ENCODE data around the gene NOP53. TPM values are rescaled to one million over a fixed set of nuclear protein-coding genes. Genes with fewer than 3 reads are reported as not detected.

NOP53 gene
- total RNA-seq, 2 experiments from 2014 or later: 212 to 296 TPM

DNA sequence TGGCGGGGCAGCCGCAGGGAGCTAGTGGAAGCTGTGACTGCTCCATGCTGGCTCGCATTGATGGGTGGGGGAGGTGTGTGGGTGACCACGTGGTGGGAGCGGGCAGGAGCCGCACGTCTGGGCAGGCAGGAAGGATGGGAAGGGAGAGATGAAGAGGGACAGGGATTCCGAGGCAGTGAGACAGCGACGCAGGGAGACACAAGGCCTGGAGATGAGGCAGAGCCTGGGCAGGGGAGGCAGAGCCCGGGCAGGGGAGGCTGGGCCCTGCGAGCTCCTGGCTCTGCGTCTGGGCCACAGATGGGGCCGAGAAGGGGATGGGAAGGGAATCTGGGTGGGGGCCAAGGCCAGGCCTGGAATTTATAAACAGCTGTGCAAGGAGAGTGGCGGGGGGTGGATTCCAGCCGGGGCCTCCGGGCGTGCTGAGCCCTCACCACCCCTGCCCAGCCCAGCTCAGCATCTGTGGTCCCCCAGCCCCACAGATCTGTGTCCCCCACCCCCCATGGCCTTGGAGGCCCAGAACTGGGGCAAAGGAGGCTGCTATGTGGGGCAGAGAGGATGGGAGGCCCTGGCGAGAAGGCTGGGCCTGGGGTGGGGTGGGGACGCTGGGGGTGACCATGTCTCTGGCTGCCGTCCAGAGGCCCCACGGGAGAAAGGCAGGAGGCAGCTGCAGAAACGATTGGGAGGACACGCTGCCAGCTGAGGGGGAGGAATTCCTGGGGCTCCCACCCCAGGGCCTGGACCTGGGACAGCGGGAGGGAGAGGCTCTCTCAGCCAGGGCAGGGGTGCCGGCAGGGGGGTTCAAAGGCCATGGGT is 26.1 kb upstream of the NOP53 start:
- Histone ChIP-seq H3K4me3 (ENCODE audit: low read depth, low read length, poor library complexity, severe bottlenecking) (no peak overlapping the region), H3K4me2 (ENCODE audit: low read length) (no peak overlapping the region), H3K9me2 (ENCODE audit: insufficient read depth, low read length) (no peaks in the 10 kb centered on the region), H4K20me1 (ENCODE audit: insufficient read depth, low read length) (no peaks in the 10 kb centered on the region), H3K9me3 (ENCODE audit: low read length) (no peaks in the 10 kb centered on the region), H3K36me3 (ENCODE audit: insufficient read depth, low read length) (no peaks in the 10 kb centered on the region), H3K27ac (ENCODE audit: low read depth, low read length, poor library complexity, severe bottlenecking) (no peak overlapping the region), H2AFZ (ENCODE audit: low read length) (no peak overlapping the region), H3K79me2 (ENCODE audit: insufficient read depth, low read depth, low read length) (no peaks in the 10 kb centered on the region), H3K4me1 (ENCODE audit: insufficient read depth, low read length, poor library complexity, severe bottlenecking) (no peaks in the 10 kb centered on the region)
- ChIA-PET CTCF (ENCODE audit: unreplicated experiment) (no interaction called here), POLR2A (no interaction called here)
- TF ChIP-seq EZH2phosphoT487 (IDR thresholded peaks at IDR 0.05; ENCODE audit: borderline replicate concordance, low read depth, low read length): no peak
- TF ChIP-seq, protein P1, sequence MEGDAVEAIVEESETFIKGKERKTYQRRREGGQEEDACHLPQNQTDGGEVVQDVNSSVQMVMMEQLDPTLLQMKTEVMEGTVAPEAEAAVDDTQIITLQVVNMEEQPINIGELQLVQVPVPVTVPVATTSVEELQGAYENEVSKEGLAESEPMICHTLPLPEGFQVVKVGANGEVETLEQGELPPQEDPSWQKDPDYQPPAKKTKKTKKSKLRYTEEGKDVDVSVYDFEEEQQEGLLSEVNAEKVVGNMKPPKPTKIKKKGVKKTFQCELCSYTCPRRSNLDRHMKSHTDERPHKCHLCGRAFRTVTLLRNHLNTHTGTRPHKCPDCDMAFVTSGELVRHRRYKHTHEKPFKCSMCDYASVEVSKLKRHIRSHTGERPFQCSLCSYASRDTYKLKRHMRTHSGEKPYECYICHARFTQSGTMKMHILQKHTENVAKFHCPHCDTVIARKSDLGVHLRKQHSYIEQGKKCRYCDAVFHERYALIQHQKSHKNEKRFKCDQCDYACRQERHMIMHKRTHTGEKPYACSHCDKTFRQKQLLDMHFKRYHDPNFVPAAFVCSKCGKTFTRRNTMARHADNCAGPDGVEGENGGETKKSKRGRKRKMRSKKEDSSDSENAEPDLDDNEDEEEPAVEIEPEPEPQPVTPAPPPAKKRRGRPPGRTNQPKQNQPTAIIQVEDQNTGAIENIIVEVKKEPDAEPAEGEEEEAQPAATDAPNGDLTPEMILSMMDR (conservative IDR thresholded peaks at IDR 0.05; ENCODE audit: low read length): no peak
- intact Hi-C loops (cut with micrococcal nuclease; ENCODE audit: unreplicated experiment): no loop called here
- no peak for DNase-seq (ENCODE audit: low spot score)
- no TSS peak for BruUV-seq (replicated peaks)

DNA sequence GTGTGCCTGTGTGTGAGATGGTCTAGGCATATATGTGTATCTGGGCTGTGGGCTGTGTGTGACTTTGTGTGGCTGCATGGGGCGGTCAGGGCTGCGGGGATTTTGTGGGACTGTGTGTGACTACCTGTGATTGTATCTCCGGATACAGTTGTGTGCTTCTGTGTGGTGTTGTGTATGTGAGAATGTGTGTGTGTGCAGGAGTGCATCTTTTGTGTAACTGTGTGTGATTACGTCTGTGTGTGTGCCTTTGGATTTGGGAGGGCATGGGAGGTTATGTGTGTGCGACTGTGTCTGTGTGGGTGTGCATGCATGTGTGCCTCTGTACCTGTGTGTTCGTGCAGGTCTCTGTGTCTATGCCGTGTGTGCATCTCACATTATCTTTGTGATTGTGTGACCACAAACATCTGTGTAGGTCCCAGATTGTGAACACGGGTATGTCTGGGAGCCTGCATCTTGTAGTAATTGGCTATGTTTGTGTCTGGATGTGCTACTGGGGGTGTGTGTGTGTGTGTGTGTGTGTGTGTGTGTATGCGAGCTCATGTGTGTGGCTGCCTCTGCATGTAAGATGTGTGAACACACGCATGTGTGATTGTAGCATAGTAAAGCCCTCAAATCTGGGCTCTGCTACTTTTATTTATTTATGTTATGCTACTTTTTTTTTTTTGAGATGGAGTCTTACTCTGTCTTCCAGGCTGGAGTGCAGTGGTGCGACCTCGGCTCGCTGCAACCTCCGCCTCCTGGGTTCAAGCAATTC is 24.5 kb upstream of the NOP53 start:
- H3K79me2 ChIP-seq (ENCODE audit: insufficient read depth, low read depth, low read length): no peaks in the 10 kb centered on the region
- H3K36me3 ChIP-seq (ENCODE audit: insufficient read depth, low read length): no peaks in the 10 kb centered on the region
- no peak for DNase-seq (ENCODE audit: low spot score)
- no peak overlapping the region for H3K4me2 ChIP-seq (ENCODE audit: low read length)
- intact Hi-C loops (cut with micrococcal nuclease; ENCODE audit: unreplicated experiment): no loop called here
- POLR2A ChIA-PET: no interaction called here
- BruUV-seq (replicated peaks): no TSS peak
- H3K4me3 ChIP-seq (ENCODE audit: low read depth, low read length, poor library complexity, severe bottlenecking): no peak overlapping the region
- H4K20me1 ChIP-seq (ENCODE audit: insufficient read depth, low read length): no peaks in the 10 kb centered on the region
- H3K9me2 ChIP-seq (ENCODE audit: insufficient read depth, low read length): no peaks in the 10 kb centered on the region
- H3K27ac ChIP-seq (ENCODE audit: low read depth, low read length, poor library complexity, severe bottlenecking): no peak overlapping the region
- no peak for TF ChIP-seq EZH2phosphoT487 (IDR thresholded peaks at IDR 0.05; ENCODE audit: borderline replicate concordance, low read depth, low read length)
- TF ChIP-seq, protein P1 (conservative IDR thresholded peaks at IDR 0.05; ENCODE audit: low read length): no peak
- H2AFZ ChIP-seq (ENCODE audit: low read length): no peak overlapping the region
- H3K9me3 ChIP-seq (ENCODE audit: low read length): no peaks in the 10 kb centered on the region
- CTCF ChIA-PET (ENCODE audit: unreplicated experiment): no interaction called here
- H3K4me1 ChIP-seq (ENCODE audit: insufficient read depth, low read length, poor library complexity, severe bottlenecking): no peaks in the 10 kb centered on the region

Measured in OCI-LY7 (cell line).